Measurements from ENCODE around the gene SLC39A11.
A peak's percentile ranks its signal among the peaks of the same experiment; 100 is the strongest.
"Not testable (repeated sequence)": the region's sequence is repeated elsewhere in the genome, so short reads cannot be mapped to it uniquely, and the experiment has no call there.

Gene SLC39A11, protein sequence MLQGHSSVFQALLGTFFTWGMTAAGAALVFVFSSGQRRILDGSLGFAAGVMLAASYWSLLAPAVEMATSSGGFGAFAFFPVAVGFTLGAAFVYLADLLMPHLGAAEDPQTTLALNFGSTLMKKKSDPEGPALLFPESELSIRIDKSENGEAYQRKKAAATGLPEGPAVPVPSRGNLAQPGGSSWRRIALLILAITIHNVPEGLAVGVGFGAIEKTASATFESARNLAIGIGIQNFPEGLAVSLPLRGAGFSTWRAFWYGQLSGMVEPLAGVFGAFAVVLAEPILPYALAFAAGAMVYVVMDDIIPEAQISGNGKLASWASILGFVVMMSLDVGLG

DNA sequence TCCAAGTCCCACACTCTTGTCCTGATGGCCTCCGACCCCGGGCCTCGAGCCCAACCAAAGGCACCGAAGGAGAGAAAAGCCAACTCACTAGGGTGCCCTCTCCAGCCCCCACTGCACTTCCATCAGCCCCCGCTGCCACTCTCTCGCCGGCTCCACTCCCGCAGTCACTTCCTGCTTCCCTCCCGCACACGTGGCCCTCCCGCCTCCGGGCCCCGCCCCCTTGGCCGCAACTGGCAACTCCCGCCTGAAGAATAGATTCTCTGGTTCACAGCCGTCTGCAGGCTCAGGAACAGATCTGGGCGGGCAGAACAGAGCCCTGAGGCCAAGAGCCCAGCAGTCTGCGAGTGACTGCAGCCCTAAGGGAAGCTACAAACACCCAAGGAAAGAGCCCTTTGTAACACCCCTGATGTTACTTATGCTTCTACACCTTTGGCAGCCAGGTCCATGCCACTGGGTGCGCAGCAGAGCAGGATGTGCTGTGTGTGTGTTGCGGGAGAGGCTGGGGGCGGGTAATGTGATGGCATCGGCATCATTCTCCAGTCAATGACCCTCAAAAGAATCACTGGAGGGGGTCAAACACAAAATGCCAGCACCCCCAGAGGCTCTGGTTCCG lies at the start of gene SLC39A11:
SLC39A11 (minus strand) TSS at position 166 of the 613 bp plus-strand sequence. CDS start 3,924 bp downstream, outside the sequence.
- DNase-seq, result peak; percentile 98

DNA sequence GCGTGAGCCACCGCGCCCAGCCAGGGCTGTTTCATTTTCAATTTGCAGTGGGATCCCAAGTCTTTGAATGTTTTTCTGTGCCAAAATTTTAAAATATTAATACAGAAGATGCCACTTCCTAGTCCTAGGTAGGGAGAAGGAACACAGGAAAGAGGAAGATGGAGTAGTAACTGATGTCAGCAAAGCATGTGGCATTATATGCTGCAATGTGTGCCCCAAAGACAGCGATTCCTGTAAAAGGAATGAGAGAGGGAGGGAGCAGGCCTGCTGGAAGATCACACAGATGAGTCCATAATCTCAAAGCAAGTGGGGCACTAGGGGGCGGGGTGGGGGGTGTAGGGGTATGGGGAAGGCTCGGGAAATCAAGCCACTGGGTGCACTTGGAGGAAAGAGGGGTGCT lies 48.9 kb upstream of the SLC39A11 start:
- no peak for DNase-seq

DNA sequence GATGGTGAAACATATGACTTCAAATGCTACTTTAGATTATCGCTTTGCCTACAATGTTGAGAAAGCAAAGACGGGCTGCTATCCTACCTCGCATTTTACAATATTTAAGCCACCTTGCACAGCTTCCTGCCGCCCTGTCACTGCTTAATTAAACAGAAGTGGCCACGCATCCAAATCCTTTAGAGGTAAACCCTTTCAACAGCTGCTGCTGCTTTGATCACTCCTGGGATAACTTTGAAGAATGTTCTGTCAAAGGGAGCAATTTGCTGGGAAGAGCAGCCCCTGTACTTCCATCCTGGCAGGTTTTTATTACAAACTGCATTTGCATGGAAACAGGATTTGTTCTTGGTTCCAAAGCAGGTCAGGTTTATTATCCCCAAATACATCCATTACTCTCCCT lies 48.1 kb upstream of the SLC39A11 start:
- DNase-seq, result no peak

DNA sequence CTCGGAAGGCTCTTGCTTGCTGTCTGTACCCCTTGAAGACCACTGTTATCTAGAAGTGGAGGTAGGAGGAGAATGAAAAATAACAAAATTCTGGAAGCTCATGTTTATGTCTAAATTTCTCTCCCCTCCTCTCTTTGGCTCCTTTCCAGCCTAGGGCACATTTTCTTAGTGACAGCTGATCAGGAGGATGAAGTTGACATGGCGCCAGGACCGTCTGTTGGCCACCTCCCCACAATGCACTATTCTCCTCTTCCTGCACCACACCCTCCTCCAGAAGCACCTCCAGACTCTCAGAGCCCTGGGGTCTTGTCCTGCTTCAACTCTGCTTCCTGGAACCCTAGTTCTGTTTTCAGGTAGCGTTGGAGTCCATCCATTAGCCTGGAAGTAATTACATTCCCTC lies 46.8 kb upstream of the SLC39A11 start:
- DNase-seq, result no peak

DNA sequence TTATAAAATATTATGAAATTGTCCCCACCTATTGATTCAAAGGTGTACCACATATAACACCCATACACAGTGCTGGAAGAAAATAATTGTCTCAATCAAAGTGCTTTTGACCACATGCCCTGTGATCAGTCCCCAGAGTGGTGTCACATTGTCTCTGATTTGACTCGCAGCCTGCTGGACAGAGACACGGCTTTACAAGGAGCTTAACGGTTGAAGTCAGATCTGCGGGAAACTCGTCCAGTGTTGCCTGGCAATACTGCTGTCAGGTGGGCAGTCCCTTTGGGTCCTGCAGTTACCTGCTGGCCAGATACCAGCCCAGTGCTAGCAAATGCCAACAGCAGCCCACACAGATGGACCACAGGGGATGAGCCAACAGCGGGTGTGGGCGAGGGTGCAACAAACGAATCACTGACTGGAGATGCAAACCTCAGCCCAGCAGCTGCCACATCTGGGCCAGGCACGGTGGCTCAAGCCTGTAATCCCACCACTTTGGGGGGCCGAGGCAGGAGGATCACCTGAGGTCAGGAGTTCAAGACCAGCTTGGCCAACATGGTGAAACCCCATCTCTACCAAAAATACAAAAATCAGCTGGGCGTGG lies 46.2 kb upstream of the SLC39A11 start:
- no peak for DNase-seq

DNA sequence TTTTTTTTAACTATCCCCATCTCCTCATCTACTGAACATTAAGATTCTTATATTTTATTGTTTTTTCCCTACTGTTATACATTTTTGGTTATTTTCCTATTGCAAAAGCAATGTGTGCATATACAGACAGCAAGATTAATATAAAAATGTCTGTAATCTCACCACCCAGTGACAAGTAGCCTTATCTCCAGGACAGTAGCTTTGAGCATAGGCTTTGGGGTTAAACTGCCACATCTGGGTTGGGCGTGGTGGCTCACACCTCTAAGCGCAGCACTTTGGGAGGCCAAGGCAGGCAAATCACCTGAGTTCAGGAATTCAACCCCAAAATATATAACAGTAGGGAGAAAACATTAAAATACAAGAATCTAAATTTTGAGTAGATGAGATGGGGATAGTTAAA lies 44.9 kb upstream of the SLC39A11 start:
- no peak for DNase-seq

DNA sequence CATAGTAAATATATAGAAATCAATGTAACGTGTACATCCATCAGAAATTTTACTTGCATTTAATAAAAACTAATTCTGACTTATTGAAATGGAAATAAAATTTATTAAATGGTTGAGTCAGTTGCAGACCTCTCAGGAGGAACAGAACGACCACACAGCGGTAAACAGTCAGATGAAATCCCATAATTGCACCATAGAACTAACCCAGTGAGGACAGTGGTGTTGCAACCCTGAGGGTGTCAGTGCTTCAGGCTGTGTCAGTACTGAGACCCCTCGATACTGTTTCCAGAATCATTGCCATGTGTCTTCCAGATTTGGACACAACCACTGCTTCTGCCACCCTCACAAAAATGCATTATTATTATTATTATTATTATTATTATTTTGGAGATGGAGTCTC lies 43.3 kb upstream of the SLC39A11 start:
- no peak for DNase-seq

DNA sequence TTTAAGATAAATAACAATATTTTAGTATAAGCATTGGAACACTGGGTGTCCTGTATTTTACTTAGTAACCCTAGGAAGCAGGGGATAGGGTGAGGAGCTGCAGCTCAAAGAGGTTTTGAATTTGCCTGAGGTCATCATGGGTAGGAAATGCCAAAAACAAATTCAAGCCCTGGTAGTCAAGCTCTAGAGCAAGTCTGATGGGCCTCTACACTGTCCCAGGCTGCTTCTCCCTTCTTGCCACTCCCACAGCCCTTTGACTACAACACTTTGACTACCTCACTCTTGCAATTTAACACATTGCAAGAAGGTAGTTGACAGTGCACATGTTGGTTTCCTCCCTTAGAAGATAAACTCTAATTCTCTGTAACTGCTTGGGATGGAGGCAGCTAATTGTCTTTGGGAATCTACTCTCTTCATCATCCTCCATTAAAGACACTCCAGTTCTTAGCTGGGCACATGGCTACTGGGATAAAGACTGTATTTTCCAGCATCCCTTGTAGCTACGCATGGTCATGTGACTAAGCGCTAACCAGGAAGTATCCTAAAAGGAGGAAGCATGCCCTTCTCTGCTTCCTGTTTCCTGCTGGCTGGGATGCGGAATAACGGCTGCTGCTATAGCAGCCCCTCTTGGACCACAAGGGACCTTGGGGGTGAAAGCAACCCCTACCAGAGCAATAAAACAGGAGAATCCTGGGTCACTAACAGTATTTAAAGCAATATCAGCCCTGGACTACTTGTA lies 41.6 kb upstream of the SLC39A11 start:
- no peak for DNase-seq

DNA sequence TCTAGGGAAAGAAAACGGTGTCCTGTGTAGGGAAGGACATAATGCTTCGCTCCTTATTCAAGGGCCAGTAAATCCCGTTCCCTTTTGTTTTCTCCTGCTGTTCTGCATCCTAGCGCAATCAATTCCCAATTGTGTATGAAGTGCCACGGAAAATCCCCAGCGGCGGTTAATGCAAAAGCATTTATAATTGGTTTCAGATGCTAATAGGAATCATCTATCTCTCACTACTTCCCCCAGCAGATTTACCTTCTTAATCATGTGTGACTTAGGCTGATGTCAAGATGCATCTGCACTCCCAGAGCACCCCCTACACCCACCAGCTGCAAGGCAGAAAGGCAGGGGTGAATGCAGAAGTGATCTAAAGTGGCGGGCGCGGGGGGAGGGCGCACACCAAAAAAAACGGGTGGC lies 39.6 kb upstream of the SLC39A11 start:
- no peak for DNase-seq

DNA sequence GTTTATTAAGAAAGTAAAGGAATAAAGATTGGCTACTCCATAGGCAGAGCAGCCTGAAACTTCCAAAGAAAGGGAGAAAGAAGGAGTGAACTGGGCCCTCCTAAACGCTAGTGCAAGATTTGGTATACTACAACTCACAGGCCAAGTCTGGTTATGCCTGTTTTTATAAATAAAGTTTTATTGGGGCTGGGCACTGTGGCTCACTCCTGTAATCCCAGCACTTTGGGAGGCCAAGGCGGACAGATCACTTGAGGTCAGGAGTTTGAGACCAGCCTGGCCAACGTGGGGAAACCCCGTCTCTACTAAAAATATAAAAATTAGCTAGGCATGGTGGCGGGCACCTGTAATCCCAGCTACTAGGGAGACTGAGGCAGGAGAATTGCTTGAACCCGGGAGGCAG lies 39.0 kb upstream of the SLC39A11 start:
- DNase-seq, result not testable (repeated sequence)

DNA sequence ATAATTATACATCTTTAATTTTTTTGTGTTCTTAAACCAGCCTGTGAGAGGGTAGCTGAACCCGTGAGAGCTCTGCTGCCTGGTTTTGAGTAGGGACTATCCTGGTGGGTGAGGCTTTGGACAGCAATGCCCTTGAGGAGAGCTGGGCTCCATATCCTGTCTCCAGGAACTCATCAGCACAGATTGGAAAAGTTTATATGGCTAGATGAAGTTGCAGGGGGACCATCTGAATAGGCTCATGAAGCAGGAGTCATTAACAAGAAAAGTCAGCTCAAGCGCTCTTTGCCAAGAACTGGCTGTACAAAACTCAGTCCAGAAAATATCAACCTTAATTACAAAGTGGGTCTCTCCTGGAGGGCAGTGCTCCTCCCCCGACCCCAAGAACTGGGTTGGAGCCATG lies 38.5 kb upstream of the SLC39A11 start:
- DNase-seq, result no peak

DNA sequence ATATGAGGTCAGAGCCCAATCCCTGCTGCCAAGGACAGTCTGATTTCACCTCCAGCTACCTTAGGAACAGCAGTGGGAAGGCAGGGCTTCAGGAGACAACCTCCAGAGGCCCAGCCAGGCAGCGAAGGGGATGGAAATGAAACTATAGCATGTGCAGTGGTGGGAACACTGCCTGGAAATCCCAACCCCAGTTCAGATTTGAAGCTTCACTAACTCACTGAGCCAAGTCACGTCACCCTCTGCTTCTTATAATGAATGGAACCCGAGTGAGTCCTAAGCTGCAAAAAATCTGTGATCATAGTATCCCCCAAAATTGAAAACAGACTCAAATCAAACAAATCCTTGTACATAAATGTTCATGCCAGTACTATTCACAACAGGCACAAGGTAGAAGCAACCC lies 36.0 kb upstream of the SLC39A11 start:
- DNase-seq, result no peak

DNA sequence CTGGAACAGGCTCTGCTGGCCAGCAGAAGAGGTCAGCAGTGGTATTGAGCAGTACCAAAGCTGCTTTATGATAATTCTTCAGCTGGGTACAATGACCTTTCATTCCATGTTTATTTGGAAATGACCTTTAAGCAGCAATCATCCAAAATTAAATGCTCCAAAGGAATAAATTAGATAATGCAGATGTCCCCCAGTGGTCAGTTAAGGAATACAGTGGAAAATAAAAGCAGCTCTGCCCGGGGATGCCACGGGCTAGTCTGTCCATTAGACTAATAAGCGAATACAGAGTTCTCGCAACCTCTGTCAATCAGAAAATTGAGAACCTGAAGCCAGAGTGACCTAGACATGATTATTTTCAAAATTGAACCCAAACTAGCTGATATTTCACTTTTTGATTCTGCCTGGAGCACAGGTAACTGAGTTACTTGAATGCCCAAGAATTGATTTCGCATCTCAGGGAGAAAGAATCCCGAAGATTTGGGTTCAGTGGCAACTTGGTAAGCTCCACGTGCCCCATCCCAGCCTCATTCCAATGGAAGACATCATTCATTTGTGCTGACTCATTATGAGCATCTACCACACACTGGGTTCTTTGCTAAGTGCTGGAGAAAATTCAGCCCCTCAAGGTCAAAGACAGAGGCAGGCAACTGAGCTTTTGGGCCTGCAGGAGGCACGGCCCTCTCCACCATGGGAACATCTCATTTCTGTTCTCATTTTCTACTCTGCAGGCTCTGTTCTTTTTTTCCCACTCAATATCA lies 34.4 kb upstream of the SLC39A11 start:
- DNase-seq, result no peak

DNA sequence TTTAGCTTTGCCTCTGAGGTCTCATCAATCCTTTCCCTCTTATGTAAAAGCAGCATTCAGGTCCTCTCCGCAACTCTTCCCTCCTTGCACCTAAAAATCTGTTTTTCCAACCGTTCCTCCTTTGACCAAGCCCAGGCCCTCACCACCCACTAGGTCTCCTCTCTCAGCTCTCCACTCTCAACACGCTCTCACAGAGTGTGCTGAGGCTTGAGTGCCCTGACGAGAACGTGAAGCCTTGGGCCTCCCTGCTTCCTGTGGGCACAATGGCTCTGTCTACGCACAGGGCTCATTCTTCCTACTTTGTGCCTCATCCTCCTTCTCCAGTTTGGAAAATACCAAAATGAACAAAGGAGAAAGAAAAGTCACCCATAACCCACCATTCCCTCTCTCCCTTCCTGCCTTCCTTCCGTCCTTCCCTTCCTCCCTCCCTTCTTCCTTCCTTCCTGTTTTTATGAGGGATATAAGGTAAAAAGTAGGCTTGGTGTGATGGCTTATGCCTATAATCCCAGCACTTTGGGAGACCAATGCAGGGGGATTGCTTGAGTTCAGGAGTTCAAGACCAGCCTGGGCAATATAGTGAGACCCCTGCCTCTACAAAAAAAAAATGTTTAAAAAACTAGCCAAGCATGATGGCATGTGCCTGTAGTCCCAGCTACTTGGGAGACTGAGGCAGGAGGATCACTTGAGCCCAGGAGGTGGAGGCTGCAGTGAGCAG lies 31.3 kb upstream of the SLC39A11 start:
- no peak for DNase-seq

DNA sequence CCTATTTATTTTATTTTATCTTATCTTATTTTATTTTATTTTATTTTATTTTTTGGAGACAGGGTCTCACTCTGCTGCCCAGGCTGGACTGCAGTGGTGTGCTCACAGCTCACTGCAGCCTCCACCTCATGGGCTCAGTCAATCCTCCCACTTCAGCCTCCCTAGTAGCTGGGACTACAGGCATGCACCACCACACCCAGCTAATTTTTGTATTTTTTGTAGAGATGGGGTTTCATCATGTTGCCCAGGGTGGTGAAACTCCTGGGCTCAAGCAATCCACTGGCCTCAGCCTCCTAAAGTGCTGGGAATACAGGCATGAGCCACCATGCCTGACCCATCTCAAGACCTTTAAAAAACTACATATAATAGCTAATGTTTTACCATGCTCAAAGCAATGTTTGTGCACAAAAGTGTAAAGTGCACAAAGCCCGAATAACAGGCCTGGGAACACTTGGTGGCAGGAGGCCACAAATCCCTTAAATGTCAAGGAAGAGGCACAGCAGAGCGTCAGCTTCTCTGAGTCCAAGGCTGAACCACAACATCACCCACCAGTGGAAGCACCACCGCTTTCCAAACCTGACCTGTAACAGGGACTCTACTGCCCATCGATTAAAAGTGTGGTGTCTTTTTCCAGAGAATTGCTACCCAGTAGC lies 30.6 kb upstream of the SLC39A11 start:
- DNase-seq, result no peak

DNA sequence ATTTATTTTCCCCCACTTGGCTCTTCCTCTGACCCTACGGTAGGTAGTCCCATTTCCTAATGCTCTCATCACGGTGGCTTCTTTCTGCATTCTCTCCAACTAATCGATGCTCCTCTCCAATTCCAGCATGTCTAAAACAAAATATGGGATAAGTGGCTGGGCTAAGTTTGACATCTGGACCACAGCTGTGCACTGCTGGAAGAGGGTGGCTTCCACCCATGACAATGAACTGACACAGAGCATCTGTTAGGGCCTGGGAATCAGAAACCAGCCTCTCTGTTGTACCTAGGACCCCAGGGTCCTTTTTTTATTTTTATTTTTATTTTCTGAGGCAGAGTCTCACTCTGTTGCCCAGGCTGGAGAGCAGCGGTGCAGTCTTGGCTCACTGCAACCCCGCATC lies 29.0 kb upstream of the SLC39A11 start:
- no peak for DNase-seq

DNA sequence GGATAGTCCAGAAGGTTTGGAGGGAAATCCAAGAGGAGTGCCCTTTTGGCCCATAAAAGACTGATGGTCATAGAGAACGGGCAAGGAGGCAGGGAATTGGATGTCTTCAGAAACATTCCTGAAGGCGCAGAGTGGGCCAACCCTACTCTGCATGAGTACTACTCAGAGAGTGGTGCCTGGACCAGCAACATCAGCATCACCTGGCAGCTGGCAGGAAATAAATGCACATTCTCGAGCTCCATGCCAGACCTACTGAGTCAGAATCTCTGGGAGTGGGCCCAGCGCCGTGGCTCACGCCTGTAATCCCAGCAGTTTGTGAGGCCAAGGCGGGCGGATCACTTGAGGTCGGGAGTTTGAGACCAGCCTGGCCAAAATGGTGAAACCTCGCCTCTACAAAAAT lies 27.1 kb upstream of the SLC39A11 start:
- DNase-seq, result no peak

DNA sequence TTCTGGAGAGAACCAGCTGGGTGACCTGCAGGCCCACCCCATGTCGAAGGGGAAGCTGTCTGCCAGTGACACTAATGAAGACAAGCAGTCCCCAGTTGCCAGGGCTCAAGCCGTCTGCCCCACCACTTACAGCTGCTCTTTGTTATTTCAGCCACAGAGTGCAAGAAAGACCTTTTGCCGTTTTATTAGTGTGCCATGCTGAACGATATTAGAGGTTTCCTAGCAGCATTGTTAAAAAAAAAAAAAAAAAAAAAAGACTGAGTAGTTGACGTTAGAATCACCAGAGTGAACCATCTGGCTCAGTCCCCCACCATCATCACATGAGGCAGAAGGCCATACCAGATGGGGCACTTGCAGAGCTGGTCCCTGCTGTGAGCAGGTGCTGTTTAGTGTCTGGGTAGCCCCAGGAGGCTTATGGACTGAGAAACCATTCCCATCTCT lies 26.5 kb upstream of the SLC39A11 start:
- peak; percentile 87 for DNase-seq

DNA sequence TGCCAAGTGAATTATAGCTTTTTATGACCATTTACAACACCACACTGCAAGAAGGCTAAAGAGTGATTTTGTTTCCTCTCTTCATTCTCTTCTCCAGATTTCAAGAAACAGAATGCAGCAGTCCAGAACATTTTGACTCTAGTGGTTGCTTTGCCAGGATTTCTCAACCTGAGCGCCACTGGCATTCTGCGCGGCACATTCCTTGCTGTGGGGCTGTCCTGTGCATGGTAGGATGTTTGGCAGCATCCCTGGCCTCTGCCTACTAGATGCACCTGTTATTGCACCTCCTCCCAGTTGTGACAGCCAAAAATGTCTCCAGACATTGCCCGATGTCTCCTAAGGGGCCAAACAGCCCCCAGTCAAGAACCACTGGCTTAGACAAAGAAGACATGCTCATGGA lies 25.7 kb upstream of the SLC39A11 start:
- DNase-seq, result no peak

DNA sequence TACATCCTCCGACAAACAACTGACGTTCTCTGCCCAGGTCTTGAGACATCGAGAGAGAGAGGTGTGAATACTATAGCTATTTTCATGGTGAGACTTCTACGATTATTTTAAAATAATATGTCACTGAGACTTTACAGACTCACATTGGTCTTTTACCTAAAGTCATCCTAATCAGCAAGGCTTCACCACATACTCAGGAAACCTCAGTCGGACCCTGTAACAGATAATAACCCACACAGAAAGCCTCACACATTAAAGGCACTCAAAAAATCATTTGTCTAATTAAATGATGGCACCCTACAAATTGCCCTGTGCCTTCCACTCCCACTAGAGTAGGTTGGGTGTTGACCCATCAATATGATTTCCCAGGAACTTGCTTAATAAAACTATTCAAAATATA lies 19.8 kb upstream of the SLC39A11 start:
- DNase-seq, result no peak

DNA sequence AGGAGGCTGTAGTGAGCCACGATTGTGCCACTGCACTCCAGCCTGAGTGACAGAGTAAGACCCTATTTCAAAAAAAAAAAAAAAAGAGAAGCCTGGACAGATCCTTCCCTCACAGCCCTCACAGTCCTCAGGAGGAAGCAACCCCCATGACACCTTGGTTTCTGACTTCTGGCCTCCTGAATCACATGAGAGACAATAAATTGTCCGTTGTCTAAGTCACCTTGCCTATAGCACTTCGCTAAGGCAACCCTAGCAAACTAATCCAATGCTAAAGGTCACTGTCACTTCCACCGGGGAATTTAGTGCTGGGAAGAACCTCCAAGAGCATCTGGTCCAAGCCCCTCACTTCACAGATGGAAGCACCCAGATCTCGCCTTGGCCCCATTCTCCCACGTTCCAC lies 18.9 kb upstream of the SLC39A11 start:
- no peak for DNase-seq

DNA sequence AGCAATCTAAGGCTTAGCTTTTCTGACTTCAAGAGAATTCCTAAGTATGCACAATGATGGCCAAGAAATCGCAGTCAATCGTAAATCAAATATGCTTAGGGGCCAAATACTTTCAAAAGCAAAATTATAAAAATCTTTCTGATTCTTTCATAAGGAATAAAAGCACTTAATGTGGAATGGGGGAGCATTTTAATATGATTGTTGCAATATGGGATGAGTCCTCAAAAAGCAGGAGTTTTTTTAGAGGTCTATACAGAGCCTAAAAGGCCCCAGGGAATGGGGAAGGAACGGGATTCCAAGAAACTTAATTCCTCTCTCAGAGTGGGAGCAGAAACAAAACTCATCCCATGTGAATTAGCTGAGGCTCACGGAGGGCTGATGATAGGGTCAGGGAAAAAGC lies 14.7 kb upstream of the SLC39A11 start:
- DNase-seq, result no peak
